Activated naive CD8-positive, alpha-beta T cell treated with anti-CD3 and anti-CD28 coated beads, Interleukin-2, amount 10 ng/mL, durations not matched to agents 7 days and 5 days (primary cell): ENCODE data around the gene IPO11. TPM values are rescaled to one million over a fixed set of nuclear protein-coding genes. Genes with fewer than 3 reads are reported as not detected.

Experiments used
- ATAC-seq: fragments of 150-1000 bp; cut with Tn5 transposase; one replicate; pipeline ENCODE4 v1.10.0; 2021; ENCODE audit warnings: low read depth, moderate library complexity
- POLR2A ChIA-PET: fragments of 350-600 bp; sonication (Branson Sonifier 250); formaldehyde crosslinking; loops from one replicate; lab custom pipeline; 2021; ENCODE audit warnings: antibody characterized with exemption; lab: Charles Lee
- DNase-seq: peaks from one replicate; pipeline ENCODE4 v3.0.0; 2021
- H3K27ac Mint-ChIP-seq: one replicate; pipeline ENCODE4 v1.8.0; 2022; ENCODE audit warnings: mild to moderate bottlenecking, mixed read lengths
- H3K27me3 Mint-ChIP-seq: one replicate; pipeline ENCODE4 v1.8.0; 2022; ENCODE audit warnings: mild to moderate bottlenecking, moderate library complexity, mixed read lengths
- H3K36me3 Mint-ChIP-seq: one replicate; pipeline ENCODE4 v1.8.0; 2021; ENCODE audit warnings: mild to moderate bottlenecking, mixed read lengths
- H3K4me1 Mint-ChIP-seq: one replicate; pipeline ENCODE4 v1.8.0; 2021; ENCODE audit warnings: mixed read lengths
- H3K4me3 Mint-ChIP-seq: one replicate; pipeline ENCODE4 v1.8.0; 2022; ENCODE audit warnings: mild to moderate bottlenecking, moderate library complexity, mixed read lengths
- H3K9me3 Mint-ChIP-seq: one replicate; pipeline ENCODE4 v1.8.0; 2021; ENCODE audit warnings: mixed read lengths
- total RNA-seq, 2 experiments: library from RNA; stranded (reverse); gene quantifications; one replicate each; pipeline ENCODE4 v1.2.3, GENCODE V29; 2021

IPO11 gene
- total RNA-seq, 2 experiments from 2014 or later = 26.5 to 26.6 TPM

GRCh38 chr5:62574599-62574998 is 162.0 kb downstream of the IPO11 start:
- H3K4me3 Mint-ChIP-seq = no peak overlapping the region
- no peak overlapping the region for H3K27ac Mint-ChIP-seq
- H3K4me1 Mint-ChIP-seq = peaks cover 11% of the 10 kb centered on the region
- ATAC-seq (no peak), DNase-seq (no peak)
- POLR2A ChIA-PET = no interaction called here
- peaks cover 10% of the 10 kb centered on the region for H3K36me3 Mint-ChIP-seq
- H3K27me3 Mint-ChIP-seq = no peaks in the 10 kb centered on the region
- no peaks in the 10 kb centered on the region for H3K9me3 Mint-ChIP-seq

DNA sequence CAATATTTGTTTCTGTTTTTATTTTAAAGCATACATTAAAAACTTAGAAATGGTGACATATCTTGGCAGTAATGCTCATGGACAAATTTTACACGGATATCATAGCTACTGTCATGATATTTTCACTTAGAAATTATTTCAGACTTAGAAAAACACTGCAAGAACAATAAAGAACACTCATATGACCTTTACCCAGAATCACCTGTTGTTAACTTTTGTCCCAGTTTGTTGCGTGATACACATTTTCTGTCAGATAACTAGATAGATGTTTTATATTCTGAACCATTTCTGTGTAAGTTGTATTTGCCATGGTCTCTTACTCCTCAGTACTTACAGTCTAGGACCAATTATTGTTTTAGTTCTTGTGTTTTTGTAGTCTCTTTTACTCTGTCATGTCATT is 162.5 kb downstream of the IPO11 start:
- Mint-ChIP-seq H3K36me3 (peaks cover 10% of the 10 kb centered on the region), H3K27me3 (no peaks in the 10 kb centered on the region), H3K4me1 (peaks cover 11% of the 10 kb centered on the region), H3K27ac (no peak overlapping the region), H3K4me3 (no peak overlapping the region), H3K9me3 (no peaks in the 10 kb centered on the region)
- no peak for DNase-seq
- no peak for ATAC-seq
- POLR2A ChIA-PET = no interaction called here

DNA sequence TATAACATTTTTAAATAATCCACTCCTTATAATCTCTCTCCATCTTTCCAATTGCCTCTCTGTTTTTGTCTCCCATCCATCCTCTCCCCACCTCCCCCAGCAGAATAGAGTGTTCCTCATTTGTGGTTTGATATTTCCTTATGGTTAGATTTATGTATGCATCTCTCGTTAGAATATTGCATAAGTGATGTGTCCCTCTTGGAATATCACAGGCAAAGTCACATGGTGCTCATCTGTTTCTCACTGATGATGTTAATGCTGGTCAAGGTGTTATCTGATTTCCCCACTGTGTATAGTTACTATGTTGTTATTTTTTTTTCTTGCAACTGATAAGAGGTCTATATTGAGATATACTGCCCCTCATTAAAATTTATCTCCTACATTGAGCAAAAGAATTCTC is 162.9 kb downstream of the IPO11 start:
- H3K4me3 Mint-ChIP-seq = no peak overlapping the region
- H3K9me3 Mint-ChIP-seq = no peaks in the 10 kb centered on the region
- POLR2A ChIA-PET = no interaction called here
- H3K27ac Mint-ChIP-seq = no peak overlapping the region
- peaks cover 7% of the 10 kb centered on the region for H3K36me3 Mint-ChIP-seq
- peaks cover 11% of the 10 kb centered on the region for H3K4me1 Mint-ChIP-seq
- DNase-seq (no peak), ATAC-seq (no peak)
- no peaks in the 10 kb centered on the region for H3K27me3 Mint-ChIP-seq

DNA sequence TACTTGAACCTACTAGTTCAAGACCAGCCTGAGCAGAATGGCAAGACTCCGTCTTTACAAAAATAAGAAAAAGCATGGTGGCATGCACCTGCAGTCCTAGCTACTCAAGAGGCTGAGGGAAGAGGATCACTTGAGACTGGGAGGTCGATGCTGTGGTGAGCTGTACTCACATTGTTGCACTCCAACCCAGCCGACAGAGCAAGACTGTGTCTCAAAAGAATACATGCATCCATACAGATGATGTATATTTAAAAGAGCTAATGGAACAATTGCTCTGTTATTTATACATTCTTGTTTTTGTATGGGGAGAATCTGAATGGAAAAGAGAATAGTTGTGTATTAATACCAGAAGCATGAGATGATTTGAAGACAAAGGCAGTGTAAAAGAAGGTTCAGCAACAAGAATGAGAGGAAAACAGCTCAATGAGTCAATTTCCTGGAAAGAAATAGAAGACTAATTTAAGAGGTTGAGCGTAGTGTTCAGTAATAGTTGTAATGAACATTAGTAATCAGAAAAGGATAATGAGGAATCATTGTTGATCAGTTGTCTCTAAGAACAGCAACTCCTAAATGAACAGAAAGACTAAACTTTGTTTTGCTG is 164.1 kb downstream of the IPO11 start:
- H3K36me3 Mint-ChIP-seq = peaks cover 10% of the 10 kb centered on the region
- no peak overlapping the region for H3K27ac Mint-ChIP-seq
- DNase-seq (no peak), ATAC-seq (no peak)
- H3K4me1 Mint-ChIP-seq = peaks cover 13% of the 10 kb centered on the region
- no peaks in the 10 kb centered on the region for H3K9me3 Mint-ChIP-seq
- no peak overlapping the region for H3K4me3 Mint-ChIP-seq
- POLR2A ChIA-PET = no interaction called here
- no peaks in the 10 kb centered on the region for H3K27me3 Mint-ChIP-seq

- peaks cover 13% of the 10 kb centered on the region for H3K36me3 Mint-ChIP-seq
- no peaks in the 10 kb centered on the region for H3K27me3 Mint-ChIP-seq
- no peaks in the 10 kb centered on the region for H3K9me3 Mint-ChIP-seq
- DNase-seq (no peak), ATAC-seq (no peak)
- peaks cover 14% of the 10 kb centered on the region for H3K4me1 Mint-ChIP-seq
- H3K27ac Mint-ChIP-seq = no peak overlapping the region
- POLR2A ChIA-PET = interaction anchor here (1.4 kb wide), 1 partner anchor 272 kb away, joined by 5 read pairs; the partner anchor contains the start of gene KIF2A
- H3K4me3 Mint-ChIP-seq = no peak overlapping the region
Observed at GRCh38 chr5:62577488-62577887, 164.9 kb downstream of the IPO11 start.

DNA sequence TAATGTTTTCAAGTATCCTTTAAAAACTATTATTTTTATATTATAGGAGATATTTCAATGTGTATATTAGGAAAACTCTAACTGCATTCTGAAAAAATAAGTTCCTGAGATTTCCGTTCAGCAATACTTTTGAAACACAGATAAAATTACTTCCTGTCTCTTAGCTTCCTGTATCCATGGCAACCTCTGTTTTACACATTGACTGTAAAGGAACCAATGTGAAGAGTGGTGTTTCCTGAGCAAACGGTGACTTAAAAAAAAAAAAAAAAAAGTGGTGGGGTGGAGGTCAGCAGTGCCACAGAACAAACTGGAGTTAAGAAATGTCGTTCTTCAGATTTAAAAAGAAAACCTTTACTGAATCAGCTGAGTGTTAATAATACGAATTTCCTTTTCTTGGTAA is 166.0 kb downstream of the IPO11 start, which contains the start of gene LRRC70:
LRRC70 (plus strand) TSS at position 280 of the 400 bp plus-strand sequence. CDS start 620 bp downstream, outside the sequence.
- POLR2A ChIA-PET = interaction anchor here (0.7 to 1.4 kb wide), 2 partner anchors 234 to 273 kb away, joined by 3 to 5 read pairs; partner anchors contain the start of gene KIF2A
- ATAC-seq = peak; percentile 98
- DNase-seq = no peak
- no peaks in the 10 kb centered on the region for H3K9me3 Mint-ChIP-seq
- H3K4me3 Mint-ChIP-seq = peak within 1 kb of the TSS; percentile 67
- peak within 1 kb of the TSS; percentile 72 for H3K27ac Mint-ChIP-seq
- peaks cover 14% of the 10 kb centered on the region for H3K4me1 Mint-ChIP-seq
- no peaks in the 10 kb centered on the region for H3K27me3 Mint-ChIP-seq
- H3K36me3 Mint-ChIP-seq = peaks cover 13% of the 10 kb centered on the region

DNA sequence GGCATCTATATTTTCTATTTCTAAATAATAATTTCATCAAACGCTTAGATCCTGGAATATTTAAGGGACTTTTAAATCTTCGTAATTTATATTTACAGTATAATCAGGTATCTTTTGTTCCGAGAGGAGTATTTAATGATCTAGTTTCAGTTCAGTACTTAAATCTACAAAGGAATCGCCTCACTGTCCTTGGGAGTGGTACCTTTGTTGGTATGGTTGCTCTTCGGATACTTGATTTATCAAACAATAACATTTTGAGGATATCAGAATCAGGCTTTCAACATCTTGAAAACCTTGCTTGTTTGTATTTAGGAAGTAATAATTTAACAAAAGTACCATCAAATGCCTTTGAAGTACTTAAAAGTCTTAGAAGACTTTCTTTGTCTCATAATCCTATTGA is 167.2 kb downstream of the IPO11 start:
- Mint-ChIP-seq H3K27ac (no peak overlapping the region), H3K4me1 (peaks cover 14% of the 10 kb centered on the region), H3K36me3 (peaks cover 13% of the 10 kb centered on the region), H3K27me3 (no peaks in the 10 kb centered on the region), H3K9me3 (no peaks in the 10 kb centered on the region), H3K4me3 (no peak overlapping the region)
- ATAC-seq = no peak
- POLR2A ChIA-PET = no interaction called here
- no peak for DNase-seq

DNA sequence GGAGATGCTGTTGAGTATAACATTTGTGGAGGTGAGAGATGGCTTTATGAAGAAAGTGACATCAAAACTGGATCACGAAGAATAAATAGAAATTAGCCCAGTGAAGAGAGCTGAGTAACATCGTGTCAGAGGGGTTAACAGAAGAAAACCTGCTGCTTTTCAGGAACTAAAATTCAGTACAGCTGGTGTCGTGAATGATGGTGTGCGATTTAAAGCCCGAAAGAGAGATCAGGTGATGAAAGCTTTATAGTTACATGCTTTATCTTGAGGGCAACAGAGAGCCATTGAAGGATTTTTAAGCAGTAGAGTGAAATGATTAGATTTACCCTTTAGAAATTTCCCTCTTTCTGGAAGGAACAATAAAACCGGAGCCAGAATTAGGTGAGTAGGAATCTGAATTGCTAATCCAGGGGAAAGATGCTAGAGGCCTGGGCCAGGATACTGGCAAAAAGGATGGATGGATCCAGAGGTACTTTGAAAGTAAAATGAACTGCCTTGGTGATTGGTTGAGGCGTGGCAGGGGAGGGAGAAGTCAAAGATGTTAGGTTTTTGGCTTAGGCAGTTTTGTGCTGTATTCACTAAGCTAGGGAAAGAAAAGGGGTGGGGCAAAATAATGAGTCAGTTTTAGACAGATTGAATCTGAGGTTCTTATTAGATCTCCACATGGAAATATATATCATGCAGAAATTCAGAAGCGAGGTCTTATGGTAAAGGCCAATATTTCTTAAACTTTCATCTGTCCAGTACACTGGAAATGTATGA is 169.5 kb downstream of the IPO11 start:
- DNase-seq = no peak
- no peaks in the 10 kb centered on the region for H3K27me3 Mint-ChIP-seq
- H3K4me3 Mint-ChIP-seq = no peak overlapping the region
- H3K4me1 Mint-ChIP-seq = peaks cover 13% of the 10 kb centered on the region
- peaks cover 10% of the 10 kb centered on the region for H3K36me3 Mint-ChIP-seq
- H3K9me3 Mint-ChIP-seq = no peaks in the 10 kb centered on the region
- no peak overlapping the region for H3K27ac Mint-ChIP-seq
- ATAC-seq = no peak
- POLR2A ChIA-PET = no interaction called here

DNA sequence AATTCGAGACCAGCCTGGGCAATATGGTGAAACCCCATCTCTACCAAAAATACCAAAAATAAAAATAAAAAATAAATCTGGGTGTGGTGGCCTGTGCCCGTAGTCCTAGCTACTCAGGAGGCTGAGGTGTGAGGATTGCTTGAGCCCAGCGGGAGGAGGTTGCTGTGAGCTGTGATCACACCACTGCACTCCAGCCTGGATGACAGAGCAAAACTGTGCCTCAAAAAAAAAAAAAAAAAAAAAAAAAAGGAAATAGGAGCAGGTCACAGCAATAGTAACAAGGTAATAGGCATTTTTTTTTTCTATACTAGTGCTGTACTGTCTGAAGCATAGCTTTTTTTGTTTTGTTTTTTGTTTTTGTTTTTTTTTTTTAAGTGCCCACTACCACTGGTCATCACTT is 171.8 kb downstream of the IPO11 start:
- POLR2A ChIA-PET = interaction anchor here (0.6 to 0.7 kb wide), 2 partner anchors 293 to 384 kb away, joined by 3 to 5 read pairs; no protein-coding TSS in a partner anchor
- DNase-seq = no peak
- Mint-ChIP-seq H3K9me3 (no peaks in the 10 kb centered on the region), H3K36me3 (peaks cover 17% of the 10 kb centered on the region), H3K27ac (no peak overlapping the region), H3K27me3 (no peaks in the 10 kb centered on the region), H3K4me1 (peaks cover 16% of the 10 kb centered on the region), H3K4me3 (no peak overlapping the region)
- ATAC-seq = no peak

DNA sequence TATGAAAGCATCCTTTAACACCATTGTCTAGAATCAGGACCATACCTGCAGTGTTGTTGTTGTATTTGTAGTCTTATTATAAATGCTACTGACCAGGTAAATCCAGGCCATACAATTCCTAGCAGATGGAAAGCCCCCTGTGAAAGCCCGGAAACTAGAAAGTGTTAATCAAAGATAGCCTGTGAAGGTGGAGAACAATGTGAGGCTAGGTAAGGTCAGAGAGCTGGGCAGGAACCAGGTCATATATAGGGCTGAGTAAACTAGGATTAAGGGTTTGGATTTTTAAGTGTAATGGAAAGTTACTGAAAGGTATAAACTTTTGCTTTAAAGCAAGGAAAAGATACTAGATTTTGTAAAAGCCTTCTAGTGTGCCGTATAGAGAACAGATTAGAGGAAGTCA is 172.7 kb downstream of the IPO11 start:
- no peak for DNase-seq
- POLR2A ChIA-PET = no interaction called here
- Mint-ChIP-seq H3K36me3 (peaks cover 20% of the 10 kb centered on the region), H3K4me3 (no peak overlapping the region), H3K27me3 (no peaks in the 10 kb centered on the region), H3K27ac (peak overlapping the region; percentile 25), H3K4me1 (peaks cover 16% of the 10 kb centered on the region), H3K9me3 (no peaks in the 10 kb centered on the region)
- no peak for ATAC-seq

GRCh38 chr5:62585751-62586150 is 173.2 kb downstream of the IPO11 start:
- ATAC-seq (no peak), DNase-seq (no peak)
- Mint-ChIP-seq H3K4me1 (peaks cover 16% of the 10 kb centered on the region), H3K27ac (peak overlapping the region; percentile 25), H3K27me3 (no peaks in the 10 kb centered on the region), H3K9me3 (no peaks in the 10 kb centered on the region), H3K4me3 (no peak overlapping the region), H3K36me3 (peaks cover 19% of the 10 kb centered on the region)
- POLR2A ChIA-PET = no interaction called here

DNA sequence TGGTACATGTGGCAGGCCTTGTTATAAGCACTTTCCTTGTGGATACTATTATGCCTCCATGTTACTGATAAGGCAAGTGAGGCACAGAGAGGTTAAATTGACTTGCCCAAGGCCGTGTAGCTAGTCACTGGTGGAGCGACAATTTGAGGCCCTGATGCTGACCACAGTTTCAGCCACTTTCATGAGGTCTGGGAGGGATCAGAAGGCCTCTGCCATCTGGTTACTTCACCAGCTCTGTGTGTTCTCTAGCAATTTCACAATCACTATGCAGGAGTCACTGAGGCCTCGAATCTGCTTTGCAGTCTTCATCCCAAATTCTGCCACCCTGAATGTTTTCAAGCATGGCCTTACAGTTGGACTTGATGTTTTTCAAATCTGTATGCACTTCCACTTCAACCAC is 175.2 kb downstream of the IPO11 start:
- H3K4me1 Mint-ChIP-seq = peaks cover 13% of the 10 kb centered on the region
- H3K36me3 Mint-ChIP-seq = peaks cover 21% of the 10 kb centered on the region
- no peak overlapping the region for H3K4me3 Mint-ChIP-seq
- no peak overlapping the region for H3K27ac Mint-ChIP-seq
- no peaks in the 10 kb centered on the region for H3K27me3 Mint-ChIP-seq
- DNase-seq = no peak
- ATAC-seq = no peak
- POLR2A ChIA-PET = no interaction called here
- H3K9me3 Mint-ChIP-seq = no peaks in the 10 kb centered on the region

DNA sequence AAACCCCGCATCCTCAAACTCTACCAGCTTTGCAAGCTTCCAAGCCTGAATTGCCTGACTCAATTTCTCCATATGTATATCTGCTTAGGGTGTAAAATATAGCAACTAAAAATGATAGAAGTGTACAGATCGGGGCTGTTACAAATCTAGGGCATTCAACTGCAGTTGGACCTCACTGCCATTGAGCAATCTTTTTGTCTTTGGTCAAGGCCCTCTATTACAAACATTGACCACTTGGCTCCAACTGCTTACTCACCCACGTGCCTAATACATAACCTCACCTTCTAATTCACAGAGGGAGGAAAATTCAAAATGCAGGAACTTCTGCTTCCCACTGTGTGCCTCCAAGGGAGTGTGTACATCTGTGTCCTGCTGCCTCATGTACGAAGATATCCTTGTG is 176.1 kb downstream of the IPO11 start:
- Mint-ChIP-seq H3K27ac (no peak overlapping the region), H3K9me3 (no peaks in the 10 kb centered on the region), H3K27me3 (no peaks in the 10 kb centered on the region), H3K4me3 (no peak overlapping the region), H3K36me3 (peaks cover 26% of the 10 kb centered on the region), H3K4me1 (peaks cover 13% of the 10 kb centered on the region)
- DNase-seq = no peak
- POLR2A ChIA-PET = no interaction called here
- ATAC-seq = no peak

GRCh38 chr5:62589504-62589903 is 176.9 kb downstream of the IPO11 start:
- Mint-ChIP-seq H3K4me1 (peaks cover 13% of the 10 kb centered on the region), H3K27ac (no peak overlapping the region), H3K27me3 (no peaks in the 10 kb centered on the region), H3K36me3 (peaks cover 26% of the 10 kb centered on the region), H3K4me3 (no peak overlapping the region), H3K9me3 (no peaks in the 10 kb centered on the region)
- ATAC-seq (no peak), DNase-seq (no peak)
- POLR2A ChIA-PET = no interaction called here
